Activated CD8-positive, alpha-beta memory T cell treated with anti-CD3 and anti-CD28 coated beads for 24 hours (primary cell): ENCODE measurements around the gene ADD1.

ENCODE experiments used
- DNase-seq: peaks from one replicate; pipeline ENCODE4 v3.0.0-alpha.2; 2020

ADD1 gene

DNA sequence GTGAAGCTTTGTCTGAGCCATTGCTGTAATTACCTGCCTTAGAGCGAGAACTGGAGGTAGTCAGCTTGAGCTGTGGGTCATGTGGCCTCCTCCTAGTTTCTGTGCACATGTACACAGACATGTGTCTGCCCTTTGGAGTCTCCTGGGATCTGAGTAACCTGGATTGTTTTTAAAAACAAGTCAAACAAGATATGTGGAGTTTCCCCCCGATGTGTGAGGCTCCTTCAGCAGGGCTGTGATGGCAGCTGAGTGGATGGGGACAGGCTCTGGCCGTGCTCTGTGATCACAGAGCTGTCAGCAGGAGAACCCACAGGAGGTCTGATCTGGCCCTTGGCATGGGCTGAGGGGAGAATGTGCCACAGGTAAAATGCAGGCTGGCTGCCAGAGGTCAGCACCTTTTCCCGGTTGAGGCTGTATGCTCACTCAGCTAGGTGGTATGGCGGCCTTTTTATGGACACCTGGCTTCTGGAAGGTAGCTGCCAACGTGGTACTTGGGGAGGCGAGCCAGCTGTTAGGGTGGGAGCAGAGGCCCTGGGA lies 81.2 kb downstream of the ADD1 start:
- DNase-seq, result no peak

- DNase-seq, result no peak
These were observed 81.9 kb downstream of the ADD1 start for GRCh38 chr4:2925496-2925895.

DNA sequence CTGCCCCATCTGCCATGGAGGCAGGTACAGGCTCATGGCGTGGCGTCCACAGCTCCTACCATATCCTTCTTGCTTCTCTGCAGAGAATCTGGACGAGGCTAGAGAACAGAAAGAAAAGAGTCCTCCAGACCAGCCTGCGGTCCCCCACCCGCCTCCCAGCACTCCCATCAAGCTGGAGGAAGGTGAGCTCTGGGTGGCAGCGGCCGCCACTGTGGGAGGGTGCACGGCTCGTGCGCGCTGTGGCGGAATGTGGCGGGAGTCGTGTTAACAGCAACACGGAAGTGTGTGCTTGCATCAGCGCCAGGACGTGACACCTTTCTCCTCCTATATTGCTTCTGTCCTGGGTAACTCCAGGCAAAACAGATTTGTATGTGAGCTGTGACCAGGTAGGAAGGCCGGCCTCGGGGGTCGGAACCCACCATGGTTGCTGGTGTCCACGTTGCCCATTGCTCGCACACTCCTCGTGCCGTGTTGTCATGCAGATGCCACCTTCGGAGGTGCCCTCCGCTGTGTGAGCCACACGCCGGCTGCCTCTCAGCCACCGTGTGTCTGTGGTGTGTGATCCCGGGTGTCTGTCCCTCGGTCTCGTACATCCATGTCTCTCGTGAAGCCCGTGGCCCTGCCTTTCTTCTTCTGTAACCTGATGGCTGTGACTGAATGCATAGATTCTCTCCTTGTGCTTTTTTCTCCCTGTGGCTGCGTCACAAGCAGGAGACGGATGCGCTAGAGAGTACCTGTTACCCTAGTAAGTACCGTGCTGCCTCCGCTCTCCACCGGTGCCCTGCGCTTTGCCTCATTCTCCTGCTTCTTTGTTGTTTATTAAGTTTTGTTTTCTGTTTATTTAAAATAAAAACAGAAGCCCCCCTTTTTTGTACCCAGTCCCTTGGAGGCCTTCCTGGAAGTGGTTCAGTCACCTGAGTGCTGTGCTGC lies 82.6 kb downstream of the ADD1 start:
- DNase-seq, result peak; percentile 48

GRCh38 chr4:2927016-2927695 lies 83.5 kb downstream of the ADD1 start:
- no peak for DNase-seq

- no peak for DNase-seq
These were observed 84.0 kb downstream of the ADD1 start for GRCh38 chr4:2927696-2928075.

GRCh38 chr4:2928242-2929176 lies 84.9 kb downstream of the ADD1 start:
- DNase-seq, result peak; percentile 49

GRCh38 chr4:2929469-2929868 lies 85.8 kb downstream of the ADD1 start:
- no peak for DNase-seq

GRCh38 chr4:2930135-2930757 lies 86.6 kb downstream of the ADD1 start:
- peak; percentile 54 for DNase-seq

DNA sequence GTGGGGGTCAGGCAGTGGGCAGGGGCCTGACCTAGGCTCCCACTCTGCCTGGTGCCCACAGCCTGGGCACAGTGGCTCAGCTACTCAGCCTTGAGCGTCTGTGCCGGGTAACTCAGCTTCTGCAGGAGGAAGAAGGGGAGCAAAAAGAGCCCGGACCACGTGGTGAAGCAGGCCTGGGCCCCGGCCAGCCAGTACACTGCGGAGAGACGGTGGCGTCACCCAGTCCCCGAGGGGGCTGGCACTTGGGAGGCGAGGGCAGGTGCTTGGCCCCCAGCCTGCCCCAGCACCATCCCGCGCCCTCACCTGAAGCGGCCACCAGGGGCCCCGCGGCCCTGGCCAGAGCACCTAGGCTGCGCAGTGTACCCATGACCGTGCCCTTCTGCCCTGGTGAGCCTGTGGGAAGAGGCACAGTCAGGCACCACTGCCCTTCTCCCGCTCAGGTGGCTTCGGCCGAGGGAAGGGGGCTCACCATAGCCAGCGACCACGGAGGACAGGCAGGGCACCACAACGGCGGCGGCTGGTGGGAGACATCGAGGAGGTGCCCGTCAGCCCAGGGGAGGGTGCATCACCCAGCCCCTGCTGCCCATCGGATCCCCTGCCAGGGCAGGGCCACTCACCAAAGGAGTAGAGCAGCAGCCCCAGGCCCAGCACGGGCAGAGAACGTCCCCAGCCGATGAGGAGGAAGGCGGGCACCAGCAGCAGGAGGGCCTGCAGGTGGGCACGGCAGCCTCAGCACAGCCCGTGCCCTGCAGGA lies 87.3 kb downstream of the ADD1 start:
- no peak for DNase-seq

GRCh38 chr4:2931512-2932301 lies 88.1 kb downstream of the ADD1 start:
- DNase-seq, result peak; percentile 80

DNA sequence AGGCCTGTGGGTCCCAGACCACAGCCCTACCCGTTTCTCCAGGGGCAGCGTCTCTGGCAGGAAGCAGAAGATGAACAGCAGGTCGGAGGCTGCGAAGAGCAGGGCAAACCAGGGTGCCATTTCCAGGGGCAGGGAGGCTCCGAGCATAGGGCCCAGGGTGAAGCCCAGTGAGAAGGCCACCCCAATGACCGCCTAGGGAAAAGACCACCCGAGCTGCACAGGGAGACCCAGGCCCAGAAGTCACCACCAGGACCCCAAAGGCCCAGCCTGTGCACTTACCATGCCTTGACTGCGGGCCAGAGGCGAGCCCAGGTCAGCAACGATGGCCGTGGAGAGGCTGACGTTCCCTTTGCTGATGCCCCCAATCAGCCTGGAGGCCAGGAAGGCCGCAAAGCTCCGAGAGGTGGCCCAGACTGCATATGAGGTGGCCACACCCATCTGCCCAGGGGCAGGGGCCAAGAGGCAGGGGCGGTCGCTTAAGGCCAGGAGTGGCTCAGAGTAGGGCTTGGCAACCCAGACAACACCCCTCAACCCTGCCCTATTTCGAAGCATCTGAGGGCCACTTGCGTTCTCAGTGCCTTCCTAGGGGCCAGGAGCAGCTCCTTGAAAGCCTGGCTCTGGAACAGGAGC lies 88.8 kb downstream of the ADD1 start:
- peak; percentile 63 for DNase-seq

DNA sequence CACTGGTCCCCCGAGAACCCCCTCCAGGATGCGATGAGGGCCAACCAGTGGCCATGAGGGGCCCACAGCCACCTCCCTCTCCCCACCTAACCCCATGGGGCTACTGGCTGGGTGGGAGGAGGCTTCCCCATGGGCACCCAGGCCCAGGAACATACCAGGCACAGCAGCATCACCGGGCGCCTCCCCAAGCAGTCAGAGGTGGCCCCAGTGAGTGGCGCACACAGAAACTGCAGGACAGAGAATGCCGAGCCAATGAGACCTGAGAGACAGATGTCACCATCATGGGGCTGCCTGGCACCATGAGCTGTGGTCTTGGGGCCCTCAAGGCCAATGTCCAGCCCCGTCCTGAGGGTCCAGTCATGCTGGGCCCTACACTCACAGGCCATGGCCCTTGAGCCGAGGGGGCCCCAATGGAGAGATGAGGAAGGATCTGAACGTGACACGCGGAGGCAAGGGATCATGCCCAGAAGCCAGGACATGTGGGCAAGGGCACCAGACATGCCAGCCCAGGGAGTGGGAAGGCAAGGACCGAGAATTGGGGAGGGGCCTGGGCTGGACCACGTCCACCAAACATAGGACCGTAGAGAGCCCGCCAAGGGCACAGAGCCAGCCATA lies 89.4 kb downstream of the ADD1 start:
- DNase-seq, result peak; percentile 69

DNA sequence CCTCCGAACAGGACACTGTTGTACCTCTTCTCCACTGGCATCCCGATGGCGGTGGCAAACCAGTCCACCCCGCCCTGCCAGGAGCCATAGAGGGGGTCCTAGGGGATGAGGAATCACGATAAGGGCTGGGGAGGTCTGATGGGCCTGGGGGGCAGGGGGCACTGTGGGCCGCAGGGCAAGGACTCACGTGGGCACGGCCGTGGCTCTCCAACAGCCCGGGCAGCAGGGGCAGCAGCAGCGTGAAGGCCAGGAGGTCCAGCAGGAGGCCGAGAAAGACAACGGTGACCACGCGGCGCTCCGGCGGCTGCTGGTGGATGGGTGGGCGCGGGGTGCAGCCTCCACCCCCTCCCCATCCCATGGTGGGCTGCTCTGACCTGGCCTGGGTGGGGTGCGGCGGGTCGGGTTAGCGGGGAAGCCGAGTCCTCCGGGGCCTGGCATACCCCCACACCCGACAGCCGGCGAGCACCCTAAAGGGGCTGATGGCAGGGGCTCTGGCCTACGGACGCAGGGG lies 90.0 kb downstream of the ADD1 start:
- DNase-seq, result no peak

- DNase-seq, result peak; percentile 83
These were observed 90.6 kb downstream of the ADD1 start for GRCh38 chr4:2934077-2934812.

GRCh38 chr4:2934813-2935761 lies 91.4 kb downstream of the ADD1 start:
- DNase-seq, result peak; percentile 99

DNA sequence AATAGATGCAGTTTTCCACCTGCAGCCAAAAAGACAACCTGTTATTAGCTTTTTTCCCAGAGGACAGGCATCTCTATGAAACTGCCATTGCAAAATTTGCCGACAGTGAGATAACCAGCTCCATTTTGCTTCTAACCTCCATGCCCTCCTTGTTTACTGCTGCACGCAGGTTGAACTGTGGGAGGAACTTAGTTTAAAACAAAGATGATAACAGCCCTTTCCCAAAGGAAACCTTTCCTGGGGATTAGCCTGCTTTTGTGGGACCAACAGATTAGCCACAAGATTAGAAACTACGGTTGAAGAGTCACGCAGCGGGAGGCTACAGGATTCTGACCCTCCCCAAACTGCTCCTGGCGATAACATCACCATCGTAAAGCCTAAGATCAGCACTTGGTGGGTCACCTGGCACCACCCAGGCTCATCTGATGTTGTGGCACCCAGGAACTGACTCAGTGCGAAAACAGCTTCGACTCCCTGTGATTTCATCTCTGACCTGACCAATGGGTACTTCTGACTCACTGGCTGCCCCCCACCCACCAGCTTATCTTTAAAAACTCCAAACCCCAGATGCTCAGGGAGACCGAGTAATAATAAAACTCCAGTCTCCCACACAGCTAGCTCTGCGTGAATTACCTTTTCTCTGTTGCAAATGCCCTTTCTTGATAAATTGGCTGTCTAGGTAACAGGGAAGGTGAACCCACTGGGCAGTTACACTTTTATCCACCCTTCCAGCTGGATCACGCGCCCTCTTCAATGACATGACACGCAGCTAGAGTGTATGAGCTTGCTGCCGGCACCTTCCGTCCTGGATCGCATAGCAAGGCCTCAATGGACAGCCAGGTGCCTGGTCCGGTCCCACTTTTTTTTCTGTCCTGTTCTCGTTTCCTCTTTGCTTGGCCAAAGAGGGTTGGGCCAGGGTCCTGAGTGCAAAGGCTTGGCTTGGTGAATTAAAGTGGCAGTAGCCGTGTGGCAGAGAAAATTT lies 92.4 kb downstream of the ADD1 start:
- DNase-seq, result peak; percentile 83
